K562 (cell line): Measurements from ENCODE around the gene ADSS1. TPM values are rescaled to one million over a fixed set of nuclear protein-coding genes. Genes with fewer than 3 reads are reported as not detected.

Experiments
- EWSR1 ChIP-seq: fragments of 450-650 bp; IDR thresholded peaks from 2 replicates; pipeline ENCODE4 v1.6.1; 2018; ENCODE audit warnings: borderline replicate concordance, mild to moderate bottlenecking, low read depth, moderate library complexity; ENCODE audit not compliant: partially characterized antibody
- FOXK2 ChIP-seq, 2 experiments: fragments of 450-650 bp; IDR thresholded peaks in 1 of 2; conservative IDR thresholded peaks in 1 of 2; 2 replicates each; pipeline ENCODE4 v1.6.1; 2016; ENCODE audit warnings: low read depth in 2 of 2, mild to moderate bottlenecking in 1 of 2
- HDAC1 ChIP-seq, 2 experiments: fragments of 450-650 bp; IDR thresholded peaks; 2 replicates each; pipeline ENCODE4 v1.6.1; 2016 to 2017; ENCODE audit warnings: inconsistent platforms in 1 of 2, mild to moderate bottlenecking in 1 of 2, moderate library complexity in 1 of 2
- HIVEP1 ChIP-seq: fragments of 250-450 bp; sonication (Bioruptor Pico); IDR thresholded peaks from 2 replicates; pipeline ENCODE4 v1.4.0; 2020; ENCODE audit warnings: mild to moderate bottlenecking
- HOXB6 ChIP-seq: fragments of 250-450 bp; sonication (Bioruptor Pico); IDR thresholded peaks from 2 replicates; pipeline ENCODE4 v1.5.1; 2022; ENCODE audit warnings: mild to moderate bottlenecking, borderline replicate concordance
- MYC ChIP-seq, 2 experiments: fragments of 250-450 bp in 1 of 2; sonication (Bioruptor Pico) in 1 of 2; IDR thresholded peaks; 2 replicates each; pipeline versions ENCODE4 v1.5.1 to v1.6.1; 2012 to 2021; ENCODE audit warnings: low read depth in 2 of 2, borderline replicate concordance in 1 of 2, improper control_type of control experiment in 1 of 2, low read length in 1 of 2, mild to moderate bottlenecking in 1 of 2, moderate library complexity in 1 of 2
- NFYB ChIP-seq: IDR thresholded peaks from 2 replicates; pipeline ENCODE4 v1.6.1; 2011; ENCODE audit warnings: mild to moderate bottlenecking, moderate library complexity; ENCODE audit not compliant: insufficient read length; ENCODE audit errors: extremely low read depth
- RBM22 ChIP-seq: fragments of 200-400 bp; formaldehyde crosslinking; IDR thresholded peaks from 2 replicates; pipeline ENCODE4 v1.6.1; 2018; ENCODE audit warnings: low read length, low read depth; ENCODE audit not compliant: poor library complexity, severe bottlenecking
- SAP30 ChIP-seq: fragments of 200-600 bp; sonication (generic); IDR thresholded peaks from 2 replicates; pipeline ENCODE4 v1.6.1; 2012; ENCODE audit warnings: borderline replicate concordance, low read depth, mild to moderate bottlenecking, moderate library complexity, low read length, control low read depth, inconsistent platforms; ENCODE audit not compliant: insufficient read depth, poor library complexity, severe bottlenecking
- SMAD2 ChIP-seq: fragments of 150-350 bp; IDR thresholded peaks from 2 replicates; pipeline ENCODE4 v1.6.1; 2014; ENCODE audit warnings: low read depth, mild to moderate bottlenecking, low read length
- SRSF9 ChIP-seq: fragments of 200-400 bp; formaldehyde crosslinking; IDR thresholded peaks from 2 replicates; pipeline ENCODE4 v1.6.1; 2017; ENCODE audit warnings: low read depth, low read length, borderline replicate concordance
- TCF3 ChIP-seq: sonication (generic); formaldehyde crosslinking; IDR thresholded peaks from 2 replicates; pipeline ENCODE4 v1.4.0; 2020; ENCODE audit warnings: mild to moderate bottlenecking, missing genetic modification reagents
- THRA ChIP-seq: fragments of 450-650 bp; IDR thresholded peaks from 2 replicates; pipeline ENCODE4 v1.6.1; 2017; ENCODE audit warnings: mild to moderate bottlenecking, moderate library complexity
- TOE1 ChIP-seq, 2 experiments: fragments of 450-650 bp in 1 of 2; sonication (generic) in 1 of 2; formaldehyde crosslinking in 1 of 2; IDR thresholded peaks; 2 replicates each; pipeline versions ENCODE4 v1.7.1 to v1.8.0; 2016 to 2022; ENCODE audit warnings: borderline replicate concordance in 2 of 2, mild to moderate bottlenecking in 2 of 2, antibody characterized with exemption in 1 of 2, inconsistent platforms in 1 of 2, low read depth in 1 of 2, missing genetic modification reagents in 1 of 2, moderate library complexity in 1 of 2
- ZNF639 ChIP-seq, 2 experiments: fragments of 200-800 bp in 1 of 2; sonication (Bioruptor generic) in 1 of 2; sonication (generic) in 1 of 2; formaldehyde crosslinking in 1 of 2; IDR thresholded peaks in 1 of 2; conservative IDR thresholded peaks in 1 of 2; 2 replicates each; pipeline versions ENCODE4 v1.5.0 to v1.6.1; 2016 to 2020; ENCODE audit warnings: missing compliant biosample characterization in 1 of 2, missing genetic modification characterization in 1 of 2, missing genetic modification reagents in 1 of 2
- ZNF696 ChIP-seq: fragments of 250-450 bp; sonication (Bioruptor Pico); conservative IDR thresholded peaks from 2 replicates; pipeline ENCODE4 v1.4.0; 2020; ENCODE audit warnings: mild to moderate bottlenecking, moderate library complexity
- polyA plus RNA-seq, 8 experiments: library from polyadenylated mRNA; depleted of rRNA in 4 of 8; stranded (reverse) in 5 of 8; unstranded in 3 of 8; fragments of >200 nt; fragmentation: Nextera tagmentation in 2 of 8; fragmentation: Illumina TruSeq in 1 of 8; extraction: Ambion mirVana in 2 of 8; extraction: Trizol in 1 of 8; gene quantifications; 2 replicates each; pipeline versions ENCODE4 v1.2.1 to v1.2.3, GENCODE V29; 2011 to 2014; ENCODE audit warnings: inconsistent platforms in 1 of 8, missing spikeins in 1 of 8
- total RNA-seq, 7 experiments: library from RNA; depleted of rRNA in 6 of 7; stranded (reverse); fragments of >200 nt in 6 of 7; fragmentation: Illumina TruSeq in 2 of 7; extraction: Trizol in 2 of 7; gene quantifications; 2 replicates each; pipeline versions ENCODE4 v1.2.1 to v1.2.3, GENCODE V29; 2011 to 2021; ENCODE audit warnings: low replicate concordance in 1 of 7
- TF ChIP-seq, protein P1 (sequence below): fragments of 250-450 bp; sonication (Bioruptor Pico); IDR thresholded peaks from 2 replicates; pipeline ENCODE4 v1.4.0; 2020; ENCODE audit warnings: borderline replicate concordance
- TF ChIP-seq, protein P2 (sequence below): fragments of 450-650 bp; IDR thresholded peaks from 2 replicates; pipeline ENCODE4 v1.6.1; 2014; ENCODE audit warnings: low read depth, mild to moderate bottlenecking, moderate library complexity, borderline replicate concordance

Gene ADSS1
- total and polyA plus RNA-seq, 9 of the 15 experiments (the other 6 are each of a cell fraction or from before 2014, with no cell fraction given): 0.53 to 5.9 (median 3.9) TPM

GRCh38 chr14:104752735-104753527 lies 28.9 kb downstream of the ADSS1 start, which contains the start of gene SIVA1 (continued):
- TF ChIP-seq FOXK2 (conservative IDR thresholded peaks at IDR 0.05 in 1 of 2, IDR thresholded peaks at IDR 0.05 in 1 of 2; ENCODE audit: low read depth in 2 of 2) (peak; percentile 44 to 54; a peak in 2 of 4 replicates), TCF3 (CRISPR knock-in tag) (no peak), EWSR1 (no peak), SAP30 (peak; percentile 50), ZNF639 (CRISPR knock-in tag; conservative IDR thresholded peaks at IDR 0.05 in 1 of 2, IDR thresholded peaks at IDR 0.05 in 1 of 2) (0 out of 4 replicates have a peak, but pooled peaks of 1 of the 2 experiments have one; percentile 32), THRA (no peak), NFYB (peak; percentile 16), ZNF696 (CRISPR knock-in tag) (no peak), MYC (IDR thresholded peaks at IDR 0.05; ENCODE audit: low read depth, low read length) (no peak), MYC (CRISPR knock-in tag; IDR thresholded peaks at IDR 0.05; ENCODE audit: borderline replicate concordance, low read depth) (no peak), HDAC1 (IDR thresholded peaks at IDR 0.05) (peak in 1 of 2 experiments; percentile 85; a peak in 2 of 4 replicates), SMAD2 (no peak), HOXB6 (no peak), RBM22 (no peak), TOE1 (IDR thresholded peaks at IDR 0.05; ENCODE audit: borderline replicate concordance) (no peak), TOE1 (CRISPR knock-in tag; IDR thresholded peaks at IDR 0.05; ENCODE audit: borderline replicate concordance, low read depth) (no peak), HIVEP1 (CRISPR knock-in tag) (no peak), SRSF9 (no peak)
- TF ChIP-seq, protein P1, sequence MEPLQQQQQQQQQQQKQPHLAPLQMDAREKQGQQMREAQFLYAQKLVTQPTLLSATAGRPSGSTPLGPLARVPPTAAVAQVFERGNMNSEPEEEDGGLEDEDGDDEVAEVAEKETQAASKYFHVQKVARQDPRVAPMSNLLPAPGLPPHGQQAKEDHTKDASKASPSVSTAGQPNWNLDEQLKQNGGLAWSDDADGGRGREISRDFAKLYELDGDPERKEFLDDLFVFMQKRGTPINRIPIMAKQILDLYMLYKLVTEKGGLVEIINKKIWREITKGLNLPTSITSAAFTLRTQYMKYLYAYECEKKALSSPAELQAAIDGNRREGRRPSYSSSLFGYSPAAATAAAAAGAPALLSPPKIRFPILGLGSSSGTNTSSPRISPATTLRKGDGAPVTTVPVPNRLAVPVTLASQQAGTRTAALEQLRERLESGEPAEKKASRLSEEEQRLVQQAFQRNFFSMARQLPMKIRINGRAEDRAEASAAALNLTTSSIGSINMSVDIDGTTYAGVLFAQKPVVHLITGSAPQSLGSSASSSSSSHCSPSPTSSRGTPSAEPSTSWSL (CRISPR knock-in tag): no peak
- TF ChIP-seq, protein P2, sequence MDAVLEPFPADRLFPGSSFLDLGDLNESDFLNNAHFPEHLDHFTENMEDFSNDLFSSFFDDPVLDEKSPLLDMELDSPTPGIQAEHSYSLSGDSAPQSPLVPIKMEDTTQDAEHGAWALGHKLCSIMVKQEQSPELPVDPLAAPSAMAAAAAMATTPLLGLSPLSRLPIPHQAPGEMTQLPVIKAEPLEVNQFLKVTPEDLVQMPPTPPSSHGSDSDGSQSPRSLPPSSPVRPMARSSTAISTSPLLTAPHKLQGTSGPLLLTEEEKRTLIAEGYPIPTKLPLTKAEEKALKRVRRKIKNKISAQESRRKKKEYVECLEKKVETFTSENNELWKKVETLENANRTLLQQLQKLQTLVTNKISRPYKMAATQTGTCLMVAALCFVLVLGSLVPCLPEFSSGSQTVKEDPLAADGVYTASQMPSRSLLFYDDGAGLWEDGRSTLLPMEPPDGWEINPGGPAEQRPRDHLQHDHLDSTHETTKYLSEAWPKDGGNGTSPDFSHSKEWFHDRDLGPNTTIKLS: peak; percentile 63; the same call in 1 of the 2 replicates
